HAP-1 (cell line): ENCODE measurements around the gene GET4.
"Not testable (repeated sequence)": the region's sequence is repeated elsewhere in the genome, so short reads cannot be mapped to it uniquely, and the experiment has no call there.

Source experiments
- DNase-seq, 2 experiments: peaks; one replicate each; pipeline ENCODE4 v3.0.0-alpha.2; 2016 to 2020; ENCODE audit warnings: low spot score in 2 of 2
- H3K27me3 ChIP-seq: fragments of 250-450 bp; sonication (Bioruptor Pico); 2 replicates; pipeline ENCODE4 v1.5.1; 2020; ENCODE audit warnings: low read depth, mild to moderate bottlenecking, moderate library complexity
- H3K36me3 ChIP-seq: fragments of 250-450 bp; sonication (Bioruptor Pico); replicated peaks from 2 replicates; pipeline ENCODE4 v1.5.1; 2020; ENCODE audit warnings: mild to moderate bottlenecking
- H3K4me1 ChIP-seq: fragments of 250-450 bp; sonication (Bioruptor Pico); 2 replicates; pipeline ENCODE4 v1.5.1; 2020; ENCODE audit warnings: mild to moderate bottlenecking
- H3K4me3 ChIP-seq: fragments of 250-450 bp; sonication (Bioruptor Pico); 2 replicates; pipeline ENCODE4 v1.5.1; 2020; ENCODE audit warnings: mild to moderate bottlenecking, moderate library complexity
- H3K9me3 ChIP-seq: fragments of 250-450 bp; sonication (Bioruptor Pico); 2 replicates; pipeline ENCODE4 v1.5.1; 2020; ENCODE audit warnings: mild to moderate bottlenecking, moderate library complexity
- in situ Hi-C: fragments of 300-500 bp; cut with MboI; formaldehyde crosslinking; loops from 3 replicates; pipeline ENCODE4 v1.14.3; 2020; ENCODE audit warnings: low sequenced_read_pairs, inconsistent platforms, mixed read lengths

GET4 gene

DNA sequence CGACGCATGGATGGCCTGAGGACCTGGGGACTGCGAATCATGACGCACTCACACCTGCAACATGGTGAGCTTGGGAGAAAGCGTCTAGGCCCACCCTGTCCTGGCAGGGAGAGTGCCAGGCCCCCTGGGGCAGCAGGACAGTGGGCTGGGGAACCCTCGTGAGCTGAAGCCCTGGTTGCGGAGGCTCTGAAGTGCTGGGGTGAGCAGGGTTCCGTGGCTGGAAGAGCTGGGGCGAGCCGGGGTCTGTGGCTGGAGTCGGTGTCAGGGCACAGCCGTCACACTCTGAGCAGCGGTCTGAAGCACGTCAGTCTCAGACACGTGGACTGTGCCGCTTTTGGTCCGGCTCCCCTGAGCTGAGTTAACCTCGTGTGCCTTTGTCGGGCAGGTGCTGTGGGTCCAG is 39.4 kb upstream of the GET4 start:
- Histone ChIP-seq H3K4me3 (no peak overlapping the region), H3K4me1 (peaks cover 1% of the 10 kb centered on the region; the same call in 1 of the 2 replicates), H3K36me3 (peaks cover 36% of the 10 kb centered on the region), H3K27me3 (no peaks in the 10 kb centered on the region), H3K9me3 (no peaks in the 10 kb centered on the region)
- DNase-seq: no peak
- in situ Hi-C loops: no loop called here

DNA sequence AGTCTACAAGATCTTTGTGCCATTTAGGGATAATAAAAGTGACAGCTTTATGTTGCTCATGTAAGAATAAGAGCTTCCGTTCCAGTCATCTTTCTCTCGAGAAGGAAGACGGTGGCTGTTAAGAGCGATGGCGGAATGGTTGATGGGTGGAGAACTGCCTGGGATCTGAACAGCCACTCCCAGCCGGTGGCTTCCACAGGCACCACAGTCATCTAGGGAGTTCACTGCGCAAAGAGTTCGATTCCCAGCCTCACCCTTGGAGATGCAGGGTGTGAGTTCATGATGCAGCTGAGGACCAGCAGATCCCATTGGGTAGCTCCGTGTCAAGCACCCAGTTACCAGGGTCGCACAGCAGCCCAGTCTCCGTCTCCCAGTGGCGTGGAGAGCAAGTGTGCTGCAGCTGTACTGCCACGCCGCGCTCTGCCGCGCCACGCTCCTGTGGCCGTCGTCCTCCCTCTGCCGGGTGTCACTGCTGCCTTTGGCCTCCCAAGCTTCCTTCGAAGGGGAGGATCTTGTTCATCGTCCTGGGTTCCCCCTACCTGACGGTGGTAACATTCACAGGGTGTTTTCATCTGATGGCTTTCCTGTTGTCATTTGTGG is 36.3 kb upstream of the GET4 start:
- no peaks in the 10 kb centered on the region for H3K27me3 ChIP-seq
- peaks cover 58% of the 10 kb centered on the region for H3K36me3 ChIP-seq
- in situ Hi-C loops: no loop called here
- H3K4me3 ChIP-seq: no peak overlapping the region
- DNase-seq: no peak
- no peaks in the 10 kb centered on the region for H3K4me1 ChIP-seq
- no peaks in the 10 kb centered on the region for H3K9me3 ChIP-seq

DNA sequence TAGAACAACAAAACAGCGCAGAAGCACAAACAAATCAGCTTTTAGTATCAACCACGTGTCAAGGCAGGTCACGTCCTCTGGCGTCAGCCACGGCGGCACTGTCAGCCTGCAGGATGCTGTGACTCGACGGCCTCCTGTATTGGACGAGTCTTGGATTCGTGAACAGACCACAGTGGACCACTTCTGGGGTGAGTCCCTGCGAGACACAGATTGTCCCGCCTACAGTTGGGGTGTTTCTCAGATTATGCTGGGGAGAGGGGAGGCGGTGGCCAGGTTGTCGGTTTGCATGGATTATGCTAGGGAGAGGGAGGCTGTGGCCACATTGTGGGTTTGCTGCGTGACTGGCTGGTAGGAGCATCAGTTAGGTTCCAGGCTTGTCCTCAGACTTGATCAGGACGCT is 34.4 kb upstream of the GET4 start:
- in situ Hi-C loops: no loop called here
- no peak for DNase-seq
- no peaks in the 10 kb centered on the region for H3K27me3 ChIP-seq
- no peaks in the 10 kb centered on the region for H3K9me3 ChIP-seq
- no peaks in the 10 kb centered on the region for H3K4me1 ChIP-seq
- no peak overlapping the region for H3K4me3 ChIP-seq
- H3K36me3 ChIP-seq: peaks cover 59% of the 10 kb centered on the region

DNA sequence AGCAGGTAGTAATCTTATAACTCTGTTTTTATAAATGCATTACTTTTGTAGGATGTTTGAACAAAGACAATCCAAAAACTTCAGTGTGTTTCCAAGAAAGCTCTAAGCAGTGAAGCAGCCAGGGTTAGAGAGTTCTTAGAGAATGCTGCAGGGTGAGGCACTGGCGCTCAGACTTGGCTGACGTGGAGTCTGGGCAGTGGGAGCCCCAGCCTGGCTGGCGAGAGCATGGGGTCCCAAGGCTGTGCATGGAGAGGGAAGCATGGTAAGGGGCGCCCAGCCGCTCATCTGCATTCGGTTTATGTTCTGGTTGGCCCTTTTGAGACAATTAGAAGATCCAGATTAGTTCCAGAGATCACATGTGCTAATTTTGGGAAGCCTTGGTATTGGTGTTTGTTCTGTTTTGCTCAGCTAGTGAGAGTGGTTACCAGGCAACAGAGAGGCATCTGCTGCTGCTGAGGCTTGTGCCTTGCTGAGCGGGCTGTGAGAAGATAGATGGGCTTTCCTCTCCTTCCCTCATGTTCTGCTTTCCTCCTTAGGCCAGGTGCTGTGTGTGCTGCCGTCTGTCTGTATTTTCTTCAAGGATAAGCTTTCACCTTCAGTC is 33.8 kb upstream of the GET4 start:
- Histone ChIP-seq H3K9me3 (no peaks in the 10 kb centered on the region), H3K36me3 (peaks cover 56% of the 10 kb centered on the region)

DNA sequence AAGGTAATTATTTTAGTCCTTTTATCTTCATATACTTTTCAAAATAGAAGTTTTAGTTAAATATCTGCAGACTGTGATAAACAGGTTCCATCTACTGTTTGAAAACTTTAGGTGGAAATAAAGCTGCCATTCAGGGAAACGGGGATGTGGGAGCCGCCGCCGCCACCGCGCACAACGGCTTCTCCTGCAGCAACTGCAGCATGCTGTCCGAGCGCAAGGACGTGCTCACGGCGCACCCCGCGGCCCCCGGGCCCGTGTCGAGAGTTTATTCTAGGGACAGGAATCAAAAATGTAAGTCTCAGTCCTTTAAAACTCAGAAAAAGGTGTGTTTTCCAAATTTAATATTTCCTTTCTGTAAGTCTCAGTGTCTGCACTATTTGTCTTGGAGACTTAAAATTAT is 33.1 kb upstream of the GET4 start:
- Histone ChIP-seq H3K4me1 (no peaks in the 10 kb centered on the region), H3K4me3 (no peak overlapping the region), H3K9me3 (no peaks in the 10 kb centered on the region), H3K36me3 (peaks cover 52% of the 10 kb centered on the region), H3K27me3 (no peaks in the 10 kb centered on the region)
- in situ Hi-C loops: no loop called here
- no peak for DNase-seq

More for the DNA sequence above, 33.8 kb upstream of the GET4 start:
- in situ Hi-C loops: no loop called here
- DNase-seq: no peak
- Histone ChIP-seq H3K4me1 (no peaks in the 10 kb centered on the region), H3K27me3 (no peaks in the 10 kb centered on the region), H3K4me3 (no peak overlapping the region)

DNA sequence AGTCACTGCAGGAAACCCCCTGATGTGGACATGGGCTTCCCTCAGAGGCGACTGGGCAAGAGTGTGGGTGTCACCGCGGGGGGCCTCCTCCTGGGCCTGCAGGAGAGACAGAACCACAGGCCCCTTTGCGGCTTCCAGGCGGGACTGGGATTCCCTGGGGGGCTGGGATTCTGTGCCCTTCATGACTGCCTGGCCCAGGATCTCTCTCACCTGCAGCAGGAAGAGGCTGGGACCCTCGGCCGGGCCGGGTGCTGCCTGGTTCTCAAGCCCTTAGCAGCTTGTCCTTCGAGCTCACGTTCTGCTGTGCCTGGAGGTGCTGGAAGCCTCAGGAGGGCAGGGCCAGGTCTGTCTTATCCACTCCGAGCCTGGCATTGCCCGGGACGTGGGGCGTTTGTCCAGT is 32.3 kb upstream of the GET4 start:
- Histone ChIP-seq H3K27me3 (no peaks in the 10 kb centered on the region), H3K4me3 (no peak overlapping the region), H3K36me3 (peaks cover 51% of the 10 kb centered on the region), H3K4me1 (no peaks in the 10 kb centered on the region), H3K9me3 (no peaks in the 10 kb centered on the region)
- DNase-seq: no peak
- in situ Hi-C loops: no loop called here

DNA sequence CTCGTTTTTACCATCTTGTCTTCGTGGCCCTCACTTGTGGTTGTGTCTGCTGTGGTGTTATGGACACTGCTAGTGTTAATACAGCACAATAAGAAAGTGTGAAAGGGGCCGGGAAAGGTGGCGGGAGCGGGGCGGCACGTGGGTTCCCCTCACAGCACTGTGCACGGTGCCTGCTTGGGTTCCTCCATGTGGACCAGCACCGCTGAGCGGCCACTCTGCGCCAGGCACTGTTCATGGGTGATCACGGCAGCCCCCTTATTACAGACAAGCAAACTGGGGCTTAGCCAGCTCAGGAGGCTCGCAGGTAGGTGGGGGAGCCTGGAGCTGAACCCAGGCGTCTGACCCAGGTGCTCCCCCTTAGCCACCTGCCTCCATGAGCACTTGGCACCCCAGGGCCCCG is 31.8 kb upstream of the GET4 start:
- DNase-seq: no peak
- H3K4me1 ChIP-seq: no peaks in the 10 kb centered on the region
- in situ Hi-C loops: no loop called here
- H3K4me3 ChIP-seq: no peak overlapping the region
- H3K36me3 ChIP-seq: peaks cover 54% of the 10 kb centered on the region
- H3K27me3 ChIP-seq: no peaks in the 10 kb centered on the region
- no peaks in the 10 kb centered on the region for H3K9me3 ChIP-seq

DNA sequence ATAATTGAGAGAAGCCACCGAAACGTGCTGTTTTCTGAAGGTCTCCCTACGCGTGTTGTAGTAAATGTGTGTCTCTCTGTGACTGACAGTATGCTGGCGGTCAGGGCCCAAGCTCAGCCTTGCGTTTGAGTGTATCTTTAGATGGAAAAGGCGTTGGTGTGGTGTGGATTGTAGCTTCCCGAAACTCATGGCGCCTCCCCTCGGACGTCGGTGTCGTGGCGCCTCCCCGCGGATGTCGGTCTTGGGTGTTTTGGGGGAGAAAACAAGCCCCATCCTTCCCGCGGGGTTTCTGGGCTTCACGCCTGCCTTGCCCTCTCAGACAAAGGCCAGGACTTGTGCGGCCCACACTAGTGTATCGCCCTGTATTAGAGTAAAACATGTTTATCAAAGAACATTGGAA is 31.3 kb upstream of the GET4 start:
- in situ Hi-C loops: no loop called here
- H3K9me3 ChIP-seq: no peaks in the 10 kb centered on the region
- H3K27me3 ChIP-seq: no peaks in the 10 kb centered on the region
- no peak for DNase-seq
- no peaks in the 10 kb centered on the region for H3K4me1 ChIP-seq
- peaks cover 57% of the 10 kb centered on the region for H3K36me3 ChIP-seq
- no peak overlapping the region for H3K4me3 ChIP-seq

DNA sequence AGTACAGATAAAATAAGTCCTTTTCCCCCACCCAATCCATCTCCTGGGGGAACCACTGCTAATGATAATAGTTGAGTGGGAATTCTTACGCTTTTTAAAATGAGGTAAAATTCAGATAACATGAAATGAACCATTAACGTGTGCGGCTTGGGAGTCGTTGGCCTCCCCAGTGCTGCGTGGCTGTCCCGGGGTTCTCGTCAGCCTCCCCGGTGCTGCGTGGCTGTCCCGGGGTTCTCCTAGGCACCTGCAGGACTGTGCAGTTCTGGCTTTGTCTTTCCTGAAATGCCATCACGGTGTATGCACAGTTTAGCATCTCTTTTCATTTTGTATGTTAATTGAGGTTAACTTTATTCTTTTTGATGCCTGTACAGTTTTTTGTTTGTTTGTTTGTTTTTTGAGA is 30.6 kb upstream of the GET4 start:
- no peaks in the 10 kb centered on the region for H3K9me3 ChIP-seq
- no peaks in the 10 kb centered on the region for H3K4me1 ChIP-seq
- no peak for DNase-seq
- H3K36me3 ChIP-seq: peaks cover 54% of the 10 kb centered on the region
- in situ Hi-C loops: no loop called here
- no peaks in the 10 kb centered on the region for H3K27me3 ChIP-seq
- H3K4me3 ChIP-seq: no peak overlapping the region

DNA sequence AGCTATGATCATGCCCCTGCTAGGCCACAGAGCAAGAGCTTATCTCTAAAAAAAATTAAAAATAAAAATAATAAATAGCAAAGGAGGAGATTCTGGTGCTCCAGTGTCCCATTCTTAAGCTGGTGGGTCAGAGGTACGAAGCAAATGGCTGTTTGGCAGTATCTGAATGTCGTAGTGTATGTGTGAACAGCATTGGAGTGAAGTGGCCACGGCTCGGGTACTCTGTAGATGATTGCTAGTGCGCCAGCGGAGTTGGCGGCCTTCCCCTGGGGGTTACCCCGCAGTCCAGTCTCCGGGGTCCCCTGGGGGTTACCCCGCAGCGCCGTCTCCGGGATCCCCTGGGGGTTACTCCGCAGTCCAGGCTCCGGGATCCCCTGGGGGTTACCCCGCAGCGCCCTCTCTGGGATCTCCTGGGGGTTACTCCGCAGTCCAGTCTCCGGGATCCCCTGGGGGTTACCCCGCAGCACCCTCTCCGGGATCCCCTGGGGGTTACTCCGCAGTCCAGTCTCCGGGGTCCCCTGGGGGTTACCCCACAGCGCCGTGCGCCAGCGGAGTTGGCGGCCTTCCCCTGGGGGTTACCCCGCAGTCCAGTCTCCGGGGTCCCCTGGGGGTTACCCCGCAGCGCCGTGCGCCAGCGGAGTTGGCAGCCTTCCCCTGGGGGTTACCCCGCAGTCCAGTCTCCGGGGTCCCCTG is 29.2 kb upstream of the GET4 start:
- H3K27me3 ChIP-seq, H3K4me1 ChIP-seq, in situ Hi-C loops, DNase-seq, H3K9me3 ChIP-seq, H3K4me3 ChIP-seq: not testable (repeated sequence)
- peaks cover 49% of the 10 kb centered on the region for H3K36me3 ChIP-seq

DNA sequence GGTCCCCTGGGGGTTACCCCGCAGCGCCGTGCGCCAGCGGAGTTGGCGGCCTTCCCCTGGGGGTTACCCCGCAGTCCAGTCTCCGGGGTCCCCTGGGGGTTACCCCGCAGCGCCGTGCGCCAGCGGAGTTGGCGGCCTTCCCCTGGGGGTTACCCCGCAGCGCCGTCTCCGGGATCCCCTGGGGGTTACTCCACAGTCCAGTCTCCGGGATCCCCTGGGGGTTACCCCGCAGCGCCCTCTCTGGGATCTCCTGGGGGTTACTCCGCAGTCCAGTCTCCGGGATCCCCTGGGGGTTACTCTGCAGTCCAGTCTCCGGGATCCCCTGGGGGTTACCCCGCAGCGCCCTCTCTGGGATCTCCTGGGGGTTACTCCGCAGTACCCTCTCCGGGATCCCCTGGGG is 28.6 kb upstream of the GET4 start:
- H3K36me3 ChIP-seq: peaks cover 49% of the 10 kb centered on the region
- in situ Hi-C loops: not testable (repeated sequence)

DNA sequence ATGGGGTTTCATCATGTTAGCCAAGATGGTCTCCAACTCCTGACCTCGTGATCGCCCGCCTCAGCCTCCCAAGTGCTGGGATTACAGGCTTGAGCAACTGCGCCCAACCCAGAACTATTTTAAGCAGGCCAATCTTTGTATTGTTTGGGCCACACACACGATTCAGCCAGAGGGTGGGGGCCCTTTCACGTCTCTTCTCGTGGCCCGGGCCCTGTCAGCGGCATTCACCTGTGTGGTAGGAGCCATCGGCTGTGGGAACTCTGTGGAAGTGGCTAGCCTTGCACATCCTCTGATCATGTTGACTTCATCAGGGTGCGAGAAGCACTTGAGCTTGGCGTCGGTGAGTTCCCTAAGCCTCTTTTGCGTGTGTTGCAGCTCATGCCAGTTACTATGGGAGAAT is 27.2 kb upstream of the GET4 start:
- Histone ChIP-seq H3K27me3 (no peaks in the 10 kb centered on the region), H3K4me3 (no peak overlapping the region), H3K36me3 (peaks cover 51% of the 10 kb centered on the region), H3K4me1 (no peaks in the 10 kb centered on the region), H3K9me3 (no peaks in the 10 kb centered on the region)
- no peak for DNase-seq
- in situ Hi-C loops: no loop called here

More for the DNA sequence above, 28.6 kb upstream of the GET4 start:
- H3K4me1 ChIP-seq, H3K4me3 ChIP-seq, H3K27me3 ChIP-seq, H3K9me3 ChIP-seq, DNase-seq: not testable (repeated sequence)

DNA sequence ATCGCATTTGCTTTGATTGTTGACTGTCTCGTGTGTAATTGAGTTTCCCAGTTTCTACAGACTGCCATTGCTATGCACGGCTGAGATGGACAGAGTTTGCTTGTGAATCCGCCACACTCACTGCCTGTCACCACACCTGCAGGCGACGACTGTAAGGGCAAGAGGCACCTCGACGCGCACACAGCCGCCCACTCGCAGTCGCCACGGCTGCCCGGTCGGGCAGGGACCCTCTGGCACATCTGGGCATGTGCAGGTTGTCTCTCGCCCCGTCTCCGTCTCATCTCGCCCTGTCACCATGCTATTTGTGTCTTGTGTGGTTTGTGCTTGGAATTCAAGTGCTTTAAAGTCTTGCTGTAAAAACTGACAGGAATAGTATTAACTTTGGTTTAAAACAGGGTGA is 26.6 kb upstream of the GET4 start:
- no peak for DNase-seq
- H3K36me3 ChIP-seq: peaks cover 52% of the 10 kb centered on the region
- H3K9me3 ChIP-seq: no peaks in the 10 kb centered on the region
- H3K4me3 ChIP-seq: no peak overlapping the region
- no peaks in the 10 kb centered on the region for H3K27me3 ChIP-seq
- in situ Hi-C loops: no loop called here
- H3K4me1 ChIP-seq: no peaks in the 10 kb centered on the region

DNA sequence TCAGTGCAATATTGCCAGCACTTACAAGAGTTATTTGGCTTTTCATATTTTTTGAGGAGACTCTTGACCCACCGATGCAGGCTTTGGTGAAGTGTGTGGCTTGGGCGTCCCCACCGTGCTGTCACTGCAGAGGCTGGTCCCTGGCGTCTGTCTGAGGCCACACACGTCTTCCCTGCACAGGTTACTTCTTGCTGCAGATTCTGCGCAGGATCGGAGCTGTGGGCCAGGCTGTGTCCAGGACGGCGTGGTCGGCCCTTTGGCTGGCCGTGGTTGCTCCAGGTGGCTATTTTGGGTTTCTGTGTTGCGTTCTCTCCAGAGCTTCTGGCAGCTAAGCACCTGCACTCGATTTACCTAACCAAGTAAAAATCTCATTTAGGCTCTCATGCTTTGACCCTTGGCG is 25.1 kb upstream of the GET4 start:
- in situ Hi-C loops: no loop called here
- H3K9me3 ChIP-seq: no peaks in the 10 kb centered on the region
- DNase-seq: peak in 1 of 2 experiments; percentile 3
- H3K4me3 ChIP-seq: no peak overlapping the region
- peaks cover 56% of the 10 kb centered on the region for H3K36me3 ChIP-seq
- H3K4me1 ChIP-seq: no peaks in the 10 kb centered on the region
- no peaks in the 10 kb centered on the region for H3K27me3 ChIP-seq
